Measurements from ENCODE around the gene OCLN.
"Not testable (repeated sequence)": the region's sequence is repeated elsewhere in the genome, so short reads cannot be mapped to it uniquely, and the experiment has no call there.

DNA sequence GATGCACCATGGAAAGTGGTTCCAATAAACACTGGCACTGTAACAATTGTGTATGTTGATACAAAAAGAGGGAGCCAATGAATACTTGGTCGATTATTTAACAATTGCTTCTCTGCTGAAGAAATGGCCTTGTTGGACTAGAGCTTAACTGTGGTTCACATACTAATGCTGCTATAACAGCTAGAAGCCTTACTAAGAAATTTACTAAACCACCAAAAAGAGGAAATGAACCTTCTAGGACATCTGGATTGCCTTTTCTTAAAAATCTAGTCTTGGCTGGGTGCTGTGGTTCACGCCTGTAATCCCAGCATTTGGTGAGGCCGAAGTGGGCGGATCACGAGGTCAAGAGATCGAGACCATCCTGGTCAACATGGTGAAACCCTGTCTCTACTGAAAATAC is 109.4 kb downstream of the OCLN start:
- not testable (repeated sequence) for TF ChIP-seq L3MBTL2 (conservative IDR thresholded peaks at IDR 0.05); FOXM1 (IDR thresholded peaks at IDR 0.05; ENCODE audit: borderline replicate concordance); SUZ12 (IDR thresholded peaks at IDR 0.05); HDGF (IDR thresholded peaks at IDR 0.05; ENCODE audit: borderline replicate concordance); TARDBP (IDR thresholded peaks at IDR 0.05); ELF4 (IDR thresholded peaks at IDR 0.05)
- TF ChIP-seq, protein P1, sequence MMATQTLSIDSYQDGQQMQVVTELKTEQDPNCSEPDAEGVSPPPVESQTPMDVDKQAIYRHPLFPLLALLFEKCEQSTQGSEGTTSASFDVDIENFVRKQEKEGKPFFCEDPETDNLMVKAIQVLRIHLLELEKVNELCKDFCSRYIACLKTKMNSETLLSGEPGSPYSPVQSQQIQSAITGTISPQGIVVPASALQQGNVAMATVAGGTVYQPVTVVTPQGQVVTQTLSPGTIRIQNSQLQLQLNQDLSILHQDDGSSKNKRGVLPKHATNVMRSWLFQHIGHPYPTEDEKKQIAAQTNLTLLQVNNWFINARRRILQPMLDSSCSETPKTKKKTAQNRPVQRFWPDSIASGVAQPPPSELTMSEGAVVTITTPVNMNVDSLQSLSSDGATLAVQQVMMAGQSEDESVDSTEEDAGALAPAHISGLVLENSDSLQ (IDR thresholded peaks at IDR 0.05), result not testable (repeated sequence)
